HG03045 (cell line): Measurements from ENCODE around the gene BDH1.

Source experiments
- ATAC-seq: cut with Tn5 transposase; IDR thresholded peaks from one replicate; pipeline ENCODE4 v1.9.1; 2021; ENCODE audit warnings: mild to moderate bottlenecking, moderate library complexity; ENCODE audit not compliant: unreplicated experiment

Gene BDH1

DNA sequence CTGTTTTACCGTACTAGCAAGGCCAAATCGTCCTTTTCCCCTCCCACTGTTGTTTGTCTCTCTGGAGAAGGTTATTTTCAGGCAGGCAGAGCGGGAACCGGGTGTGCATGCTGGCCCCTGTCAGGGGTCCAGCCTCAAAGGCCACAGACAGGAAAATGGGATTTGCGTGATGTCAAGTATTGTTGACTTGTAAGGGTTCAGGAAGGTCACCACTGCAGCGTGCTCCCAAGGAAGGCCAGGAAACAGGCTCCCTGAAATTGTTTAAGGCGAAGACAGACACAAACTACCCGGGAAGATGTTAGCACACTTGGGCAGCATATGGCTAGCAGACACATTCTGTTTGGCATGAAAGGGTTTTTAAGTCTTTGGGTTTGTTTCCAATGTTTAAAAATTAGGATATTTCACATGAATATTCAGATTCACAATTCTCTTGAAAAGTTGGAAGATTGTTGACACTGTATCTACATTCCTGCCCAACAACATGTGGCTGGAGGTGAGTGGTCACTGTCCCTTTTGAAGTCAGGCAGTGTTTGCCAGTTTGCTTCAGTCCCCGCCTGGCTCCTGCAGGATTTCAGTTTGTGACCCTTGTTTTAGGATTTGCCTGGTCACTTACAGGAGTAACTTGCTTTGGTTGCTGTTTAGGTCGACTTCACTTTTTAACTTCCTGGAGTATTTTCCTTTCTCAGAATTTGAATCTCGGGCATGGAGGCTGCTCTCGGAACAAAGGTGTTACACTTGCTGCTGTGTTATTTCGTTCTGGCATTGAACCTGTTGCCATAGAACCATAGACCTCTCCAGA is 90.4 kb downstream of the BDH1 start:
- ATAC-seq: no peak

DNA sequence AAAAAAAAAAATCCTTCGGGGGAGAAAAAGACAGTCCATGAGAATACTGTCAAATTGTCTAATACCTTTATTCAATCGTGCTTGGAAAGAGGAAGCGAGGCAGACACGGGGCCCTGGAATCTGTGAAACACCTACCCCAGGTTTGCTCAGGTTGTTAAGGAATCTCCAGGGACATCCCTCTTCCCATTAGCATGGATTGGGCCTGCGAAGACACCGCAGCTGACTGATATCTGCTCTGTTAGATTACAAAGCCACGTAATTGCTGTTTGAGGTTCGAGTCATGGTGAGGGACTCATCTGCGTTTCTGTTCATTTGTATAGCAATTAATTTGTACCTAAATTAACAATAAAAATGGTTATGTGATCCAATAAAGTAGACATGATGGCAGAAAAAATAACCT is 91.0 kb downstream of the BDH1 start:
- no peak for ATAC-seq

DNA sequence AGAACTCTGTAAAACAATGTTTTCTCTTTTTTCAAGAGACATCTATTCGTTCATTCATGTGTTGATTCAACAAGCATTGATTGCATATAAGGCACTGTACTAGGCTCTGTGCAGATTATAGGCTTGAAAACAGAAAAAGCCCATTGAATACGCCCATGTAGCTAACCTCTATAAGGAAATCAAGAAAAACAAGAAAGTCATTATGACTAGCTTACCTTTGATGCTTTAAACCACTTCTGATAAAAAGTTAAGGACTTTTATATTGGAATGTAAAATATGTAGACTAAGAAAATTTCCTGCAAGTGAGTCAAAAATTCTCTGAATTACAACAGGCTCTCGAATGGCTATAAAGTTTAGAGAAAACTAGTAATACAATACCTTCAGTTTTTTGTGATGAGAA is 92.5 kb downstream of the BDH1 start:
- no peak for ATAC-seq

DNA sequence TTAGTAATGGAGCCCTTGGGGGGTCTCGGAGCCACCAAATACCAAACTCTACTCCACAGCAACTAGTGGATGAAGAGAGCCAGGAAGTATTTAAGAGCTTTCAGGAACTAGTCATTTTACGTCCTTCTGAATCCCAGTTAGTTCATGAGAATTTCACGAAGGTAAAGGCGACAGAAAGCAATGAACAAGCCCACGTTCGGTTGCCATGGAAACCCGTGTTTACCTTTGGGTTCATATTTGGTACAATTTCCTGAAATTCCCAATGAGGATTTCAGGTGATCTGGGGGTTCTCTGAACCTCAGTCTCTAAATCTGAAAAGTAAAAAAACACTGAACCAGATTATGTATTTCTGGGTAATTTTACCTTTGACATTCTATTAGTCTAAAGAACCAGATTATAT is 93.0 kb downstream of the BDH1 start:
- ATAC-seq: no peak

DNA sequence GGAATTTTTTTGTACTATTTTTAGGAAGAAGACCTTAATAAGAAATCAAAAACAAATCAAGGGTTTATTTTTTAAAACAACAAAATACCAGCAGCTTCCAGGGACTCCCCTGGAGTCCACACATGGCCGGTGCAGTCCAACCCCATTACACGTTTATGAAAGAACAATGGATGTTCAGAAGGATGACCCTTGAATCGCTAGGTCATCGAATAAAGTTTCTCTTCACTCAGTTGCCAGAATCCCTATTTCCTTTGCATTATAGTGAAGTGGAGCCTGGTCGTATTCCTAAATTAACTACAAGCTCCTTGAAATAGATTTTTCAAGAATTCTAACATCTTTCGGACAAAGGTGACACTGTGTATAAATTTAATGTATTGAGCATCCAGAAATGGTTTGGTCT is 95.1 kb downstream of the BDH1 start:
- no peak for ATAC-seq

DNA sequence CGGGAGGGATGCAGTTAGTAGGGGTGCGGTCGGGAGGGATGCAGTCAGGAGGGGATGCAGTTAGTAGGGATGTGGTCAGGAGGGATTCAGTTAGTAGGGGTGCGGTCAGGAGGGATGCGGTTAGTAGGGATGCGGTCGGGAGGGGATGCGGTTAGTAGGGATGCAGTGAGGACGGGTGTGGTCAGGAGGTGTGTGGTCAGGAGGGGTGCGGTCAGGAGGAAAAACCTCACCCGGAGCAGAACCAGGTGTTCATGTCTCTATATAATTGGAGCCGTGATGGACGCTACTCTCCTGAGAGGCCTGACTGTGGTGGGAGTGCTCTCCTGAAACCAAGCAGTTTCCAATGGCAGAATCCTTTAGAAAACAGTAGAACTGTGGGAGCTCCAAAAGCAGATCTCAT is 95.8 kb downstream of the BDH1 start:
- no peak for ATAC-seq
